Ectodermal cell (in vitro differentiated cells): ENCODE data around the gene SERPINA4.
"Not testable (repeated sequence)": the region's sequence is repeated elsewhere in the genome, so short reads cannot be mapped to it uniquely, and the experiment has no call there.

Source experiments
- H3K27ac ChIP-seq: 2 replicates; pipeline ENCODE4 v1.7.0; 2013; ENCODE audit warnings: mild to moderate bottlenecking, low read depth, low read length; ENCODE audit not compliant: insufficient read depth, poor library complexity, severe bottlenecking
- H3K27me3 ChIP-seq: 2 replicates; pipeline ENCODE4 v1.7.0; 2013; ENCODE audit warnings: mild to moderate bottlenecking, low read length; ENCODE audit not compliant: insufficient read depth, control insufficient read depth, poor library complexity, severe bottlenecking
- H3K36me3 ChIP-seq: one replicate; pipeline ENCODE4 v1.7.0; 2013; ENCODE audit warnings: low read length; ENCODE audit not compliant: control insufficient read depth, insufficient read depth
- H3K4me1 ChIP-seq: one replicate; pipeline ENCODE4 v1.7.0; 2013; ENCODE audit warnings: low read length; ENCODE audit not compliant: control insufficient read depth, insufficient read depth
- H3K4me3 ChIP-seq: 2 replicates; pipeline ENCODE4 v1.7.0; 2013; ENCODE audit warnings: low read depth, low read length, control low read depth; ENCODE audit not compliant: insufficient read depth
- H3K9me3 ChIP-seq: 2 replicates; pipeline ENCODE4 v1.7.0; 2013; ENCODE audit warnings: mild to moderate bottlenecking, low read length, moderate library complexity; ENCODE audit not compliant: control insufficient read depth
- WGBS, 2 experiments: methylation state at CpG; one replicate each; pipeline ENCODE4 v1.1.7; 2013; ENCODE audit warnings: missing lambda C conversion rate in 2 of 2; 5-methylcytosine and 5-hydroxymethylcytosine counted together

The SERPINA4 gene

GRCh38 chr14:94577472-94577871 is 16.2 kb downstream of the SERPINA4 start:
- not testable (repeated sequence) for H3K9me3 ChIP-seq, H3K27me3 ChIP-seq, H3K36me3 ChIP-seq, H3K27ac ChIP-seq, H3K4me1 ChIP-seq, H3K4me3 ChIP-seq

GRCh38 chr14:94578712-94579111 is 17.5 kb downstream of the SERPINA4 start:
- WGBS, 2 experiments = 91 to 92% methylated on average over 6 of the region's 6 CpGs
- Histone ChIP-seq H3K9me3 (no peaks in the 10 kb centered on the region), H3K27me3 (no peaks in the 10 kb centered on the region), H3K27ac (no peak overlapping the region), H3K36me3 (no peaks in the 10 kb centered on the region), H3K4me3 (no peak overlapping the region), H3K4me1 (no peaks in the 10 kb centered on the region)

- Histone ChIP-seq H3K36me3 (no peaks in the 10 kb centered on the region), H3K4me1 (no peaks in the 10 kb centered on the region), H3K9me3 (no peaks in the 10 kb centered on the region), H3K4me3 (no peak within 1 kb of the TSS), H3K27me3 (no peaks in the 10 kb centered on the region), H3K27ac (no peak within 1 kb of the TSS)
- WGBS, 2 experiments = 73% methylated on average over 18 of the region's 18 CpGs
Observed at GRCh38 chr14:94581127-94581999, 20.1 kb downstream of the SERPINA4 start, which contains the start of gene SERPINA5. SERPINA5 (plus strand) TSS chr14:94581426; CDS start chr14:94587363, 5,937 bp downstream.

- Histone ChIP-seq H3K9me3 (no peaks in the 10 kb centered on the region), H3K4me3 (no peak overlapping the region), H3K36me3 (no peaks in the 10 kb centered on the region), H3K27ac (no peak overlapping the region), H3K4me1 (no peaks in the 10 kb centered on the region), H3K27me3 (no peaks in the 10 kb centered on the region)
- 92 to 94% methylated on average over 7 of the region's 7 CpGs for WGBS, 2 experiments
Observed at GRCh38 chr14:94582199-94582750, 21.0 kb downstream of the SERPINA4 start.

- Histone ChIP-seq H3K4me1 (no peaks in the 10 kb centered on the region), H3K9me3 (no peaks in the 10 kb centered on the region), H3K27me3 (no peaks in the 10 kb centered on the region), H3K36me3 (no peaks in the 10 kb centered on the region), H3K27ac (no peak overlapping the region), H3K4me3 (no peak overlapping the region)
- 93 to 95% methylated on average over 3 of the region's 3 CpGs for WGBS, 2 experiments
Observed at GRCh38 chr14:94582851-94583250, 21.6 kb downstream of the SERPINA4 start.

- 94 to 98% methylated on average over 4 of the region's 4 CpGs for WGBS, 2 experiments
Observed at GRCh38 chr14:94583557-94583956, 22.3 kb downstream of the SERPINA4 start.

GRCh38 chr14:94584591-94585280 is 23.5 kb downstream of the SERPINA4 start:
- Histone ChIP-seq H3K27me3 (no peaks in the 10 kb centered on the region), H3K27ac (no peak overlapping the region), H3K9me3 (no peaks in the 10 kb centered on the region), H3K4me3 (no peak overlapping the region), H3K36me3 (no peaks in the 10 kb centered on the region), H3K4me1 (no peaks in the 10 kb centered on the region)
- WGBS, 2 experiments = 62 to 68% methylated on average over 5 of the region's 5 CpGs

More at GRCh38 chr14:94583557-94583956, 22.3 kb downstream of the SERPINA4 start:
- H3K4me3 ChIP-seq = no peak overlapping the region
- no peaks in the 10 kb centered on the region for H3K36me3 ChIP-seq
- no peak overlapping the region for H3K27ac ChIP-seq
- no peaks in the 10 kb centered on the region for H3K27me3 ChIP-seq
- H3K9me3 ChIP-seq = no peaks in the 10 kb centered on the region
- H3K4me1 ChIP-seq = no peaks in the 10 kb centered on the region

GRCh38 chr14:94586635-94587034 is 25.4 kb downstream of the SERPINA4 start:
- Histone ChIP-seq H3K36me3 (no peaks in the 10 kb centered on the region), H3K27ac (no peak overlapping the region), H3K9me3 (no peaks in the 10 kb centered on the region), H3K27me3 (no peaks in the 10 kb centered on the region), H3K4me1 (no peaks in the 10 kb centered on the region), H3K4me3 (no peak overlapping the region)
- 91 to 95% methylated on average over 4 of the region's 4 CpGs for WGBS, 2 experiments

GRCh38 chr14:94588311-94588710 is 27.1 kb downstream of the SERPINA4 start:
- Histone ChIP-seq H3K36me3 (no peaks in the 10 kb centered on the region), H3K27me3 (no peaks in the 10 kb centered on the region), H3K9me3 (no peaks in the 10 kb centered on the region), H3K27ac (no peak overlapping the region), H3K4me1 (no peaks in the 10 kb centered on the region), H3K4me3 (no peak overlapping the region)
- WGBS, 2 experiments = 92 to 93% methylated on average over 3 to 4 of the region's 4 CpGs

- Histone ChIP-seq H3K27ac (no peak overlapping the region), H3K36me3 (no peaks in the 10 kb centered on the region), H3K4me1 (no peaks in the 10 kb centered on the region), H3K4me3 (no peak overlapping the region), H3K9me3 (no peaks in the 10 kb centered on the region), H3K27me3 (no peaks in the 10 kb centered on the region)
Observed at GRCh38 chr14:94591073-94591472, 29.8 kb downstream of the SERPINA4 start.
